NCI-H187 (cell line): ENCODE measurements around the gene SLC7A10.

Source experiments
- DNase-seq, 2 experiments: peaks; one replicate each; lab custom pipeline; 2025; lab: John Stamatoyannopoulos, UW

SLC7A10 gene

DNA sequence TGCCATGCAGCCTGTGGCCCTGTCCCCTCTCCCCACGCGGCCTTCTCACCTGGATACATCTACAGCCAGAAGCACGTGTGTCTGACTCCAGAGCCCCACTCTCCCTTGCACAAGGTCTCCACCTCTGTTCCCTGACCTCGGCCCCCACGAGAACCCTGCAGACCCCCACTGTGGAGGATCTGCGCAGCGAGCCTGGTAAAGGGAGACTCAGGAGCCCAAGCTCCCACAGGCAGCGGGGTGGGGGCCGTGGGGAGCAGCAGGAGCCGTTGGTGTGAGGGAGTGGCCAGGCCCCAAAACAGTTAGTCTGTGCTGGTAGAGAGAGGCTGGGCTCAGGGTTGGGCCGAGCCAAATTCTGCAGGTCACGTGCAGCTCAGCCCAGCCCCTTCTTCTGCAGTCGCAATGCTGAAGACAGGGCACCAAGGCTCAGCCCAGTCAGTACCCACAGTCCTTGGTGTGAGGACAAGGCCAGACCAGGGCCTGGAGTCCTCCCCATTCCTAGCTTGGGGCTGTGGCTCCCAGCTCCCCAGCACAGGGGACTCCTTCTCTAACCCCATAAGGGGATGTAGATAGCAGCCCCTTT is 28.7 kb upstream of the SLC7A10 start:
- DNase-seq, result no peak

DNA sequence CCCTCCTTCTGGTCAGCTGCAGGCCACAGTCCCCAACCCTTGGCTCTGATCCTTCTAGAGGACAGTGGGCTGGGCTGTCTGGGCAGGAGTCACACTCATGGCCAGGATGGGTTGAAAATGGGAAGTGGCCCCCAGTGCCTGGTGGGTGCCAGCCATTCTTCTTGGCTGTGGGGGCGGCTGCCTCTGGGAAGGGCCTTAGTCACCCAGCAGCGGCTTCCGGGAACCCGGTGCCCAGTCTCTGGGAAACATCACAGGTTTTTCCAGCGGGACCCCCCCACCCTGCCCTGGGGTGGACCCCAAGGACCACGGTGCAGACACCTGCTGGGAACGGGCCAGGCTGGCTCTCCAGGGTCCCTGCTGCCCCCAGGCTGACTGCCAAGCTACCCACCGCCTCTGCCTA is 27.3 kb upstream of the SLC7A10 start:
- no peak for DNase-seq

GRCh38 chr19:33252418-33252962 is 26.8 kb upstream of the SLC7A10 start:
- DNase-seq, result no peak

DNA sequence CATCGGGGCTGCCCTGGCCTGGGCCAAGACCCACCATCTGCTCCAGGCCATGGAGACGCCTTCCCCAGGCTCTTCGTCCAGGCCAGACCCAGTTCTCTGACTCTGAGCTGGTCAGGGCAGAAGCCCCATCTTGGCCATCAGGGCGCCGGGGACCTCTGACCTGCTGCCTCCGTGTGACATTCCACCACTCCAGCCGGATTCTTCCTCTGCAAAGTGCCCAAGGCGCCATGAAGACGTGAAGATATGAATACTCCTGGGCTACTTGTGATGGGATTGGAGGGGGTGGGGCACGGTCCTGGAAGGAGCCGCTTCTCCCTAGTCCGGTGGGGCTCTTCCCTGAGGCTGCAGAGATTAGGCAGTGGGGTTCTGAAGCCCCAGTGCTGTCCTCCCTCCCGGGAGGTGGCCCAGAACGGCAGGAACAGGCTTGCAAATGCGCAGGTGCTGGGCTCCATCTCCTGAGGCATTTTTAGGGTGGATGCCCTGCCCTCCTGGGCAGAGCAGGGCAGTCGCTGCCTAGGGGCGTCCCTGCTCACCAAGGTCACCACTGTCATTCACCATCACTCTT is 26.0 kb upstream of the SLC7A10 start:
- DNase-seq, result no peak

- no peak for DNase-seq
These were observed 25.4 kb upstream of the SLC7A10 start for GRCh38 chr19:33251076-33251475.

DNA sequence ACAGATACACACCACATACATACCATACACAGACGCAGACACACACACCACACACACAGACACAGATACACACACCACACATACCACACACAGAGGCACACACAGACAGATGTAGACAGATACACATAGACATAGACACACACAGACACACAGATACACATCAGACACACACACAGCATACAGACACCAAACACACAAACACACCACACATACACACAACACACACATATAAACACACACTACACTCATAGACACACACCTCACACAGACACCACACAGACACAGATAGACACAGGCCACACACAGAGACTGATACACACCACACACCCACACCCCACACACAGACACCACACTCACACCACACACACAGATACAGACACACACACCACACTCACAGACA is 24.9 kb upstream of the SLC7A10 start:
- no peak for DNase-seq

DNA sequence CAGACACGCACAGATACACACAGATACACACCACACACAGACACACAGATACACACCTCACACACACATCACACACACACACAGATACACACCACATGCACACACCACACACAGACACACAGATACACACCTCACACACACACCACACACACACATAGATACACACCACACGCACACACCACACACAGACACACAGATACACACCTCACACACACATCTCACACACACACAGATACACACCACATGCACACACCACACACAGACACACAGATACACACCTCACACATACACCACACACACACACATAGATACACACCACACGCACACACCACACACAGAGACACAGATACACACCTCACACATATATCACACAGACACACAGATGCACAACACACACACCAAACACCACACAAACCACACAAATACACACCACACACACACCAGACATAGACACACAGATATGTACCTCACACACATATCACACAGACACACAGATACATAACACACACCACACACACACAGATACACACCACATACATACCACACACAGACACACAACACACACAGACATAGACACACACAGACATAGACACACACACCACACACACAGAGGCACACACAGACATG is 24.2 kb upstream of the SLC7A10 start:
- DNase-seq, result no peak

DNA sequence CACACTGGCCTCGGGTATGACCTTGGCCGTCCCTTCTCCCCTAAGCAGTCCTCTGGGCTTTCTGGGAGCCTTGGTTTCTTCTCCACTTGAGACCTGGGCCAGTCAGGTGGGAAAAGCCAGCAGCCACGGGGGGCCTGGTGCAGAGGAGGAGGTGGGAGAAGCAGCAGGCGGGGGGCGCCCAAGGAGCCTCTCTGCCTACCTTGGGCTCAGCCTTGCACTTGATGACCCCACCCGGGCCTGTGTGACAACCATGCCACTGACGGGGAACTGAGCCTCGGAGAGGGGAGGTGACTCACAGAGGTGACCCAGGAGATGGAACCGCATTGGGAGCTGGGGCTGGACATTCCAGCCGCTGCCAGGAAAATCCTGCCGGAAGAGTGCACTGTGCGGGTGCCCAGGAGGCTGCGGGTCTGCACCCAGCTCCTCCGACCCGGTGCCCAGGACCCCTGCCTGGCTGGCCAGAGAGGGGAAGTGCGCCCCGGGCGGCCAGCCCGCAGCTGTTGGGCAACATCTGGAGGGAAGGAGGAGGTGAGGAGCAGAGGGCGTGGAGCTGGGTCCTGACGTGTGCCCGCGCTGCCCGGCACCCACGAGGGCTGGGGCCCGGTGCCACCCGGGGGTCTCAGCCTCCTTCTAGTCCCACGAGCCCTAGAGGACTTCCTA is 23.4 kb upstream of the SLC7A10 start:
- DNase-seq, result no peak

- no peak for DNase-seq
These were observed 22.9 kb upstream of the SLC7A10 start for GRCh38 chr19:33248553-33248953.

- DNase-seq, result no peak
These were observed 22.5 kb upstream of the SLC7A10 start for GRCh38 chr19:33248104-33248503.

- DNase-seq, result no peak
These were observed 21.8 kb upstream of the SLC7A10 start for GRCh38 chr19:33247441-33247819.

DNA sequence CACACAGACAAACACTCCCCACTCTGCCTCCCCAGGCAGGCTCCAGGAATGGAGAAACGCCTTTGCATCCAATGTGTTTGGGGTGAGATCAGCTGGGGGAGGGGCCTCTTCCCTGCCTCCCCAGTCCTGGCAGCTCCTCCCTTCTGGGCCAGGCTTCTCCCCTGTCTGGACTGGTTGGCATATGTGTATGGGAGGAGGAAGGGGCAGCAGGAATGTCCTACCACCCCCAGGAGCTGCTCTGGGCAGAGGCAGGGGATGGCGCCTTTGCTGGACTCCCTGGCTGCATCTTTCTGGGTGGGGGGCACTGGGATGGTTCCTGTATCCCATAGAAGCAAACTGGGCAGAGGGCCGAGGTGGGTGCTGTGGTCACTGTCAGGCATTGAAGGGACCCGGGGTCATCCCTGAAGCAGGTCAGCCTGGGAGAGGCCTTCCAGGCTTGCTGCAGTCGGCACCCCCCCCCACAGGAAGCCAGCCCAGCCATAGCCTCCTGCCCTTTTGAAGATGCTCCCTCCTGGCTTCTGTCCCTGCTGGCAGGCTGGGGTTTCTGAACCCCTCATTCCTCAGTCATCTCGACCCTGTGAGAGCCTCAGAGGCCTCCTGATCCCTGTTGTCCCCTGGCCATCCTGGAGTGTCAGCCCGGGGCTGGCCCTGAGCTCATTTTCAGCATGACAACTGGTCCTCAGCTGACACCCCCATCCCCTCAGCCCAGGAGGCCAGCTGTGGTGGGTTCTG is 21.2 kb upstream of the SLC7A10 start:
- no peak for DNase-seq

GRCh38 chr19:33245948-33246708 is 20.5 kb upstream of the SLC7A10 start:
- no peak for DNase-seq

DNA sequence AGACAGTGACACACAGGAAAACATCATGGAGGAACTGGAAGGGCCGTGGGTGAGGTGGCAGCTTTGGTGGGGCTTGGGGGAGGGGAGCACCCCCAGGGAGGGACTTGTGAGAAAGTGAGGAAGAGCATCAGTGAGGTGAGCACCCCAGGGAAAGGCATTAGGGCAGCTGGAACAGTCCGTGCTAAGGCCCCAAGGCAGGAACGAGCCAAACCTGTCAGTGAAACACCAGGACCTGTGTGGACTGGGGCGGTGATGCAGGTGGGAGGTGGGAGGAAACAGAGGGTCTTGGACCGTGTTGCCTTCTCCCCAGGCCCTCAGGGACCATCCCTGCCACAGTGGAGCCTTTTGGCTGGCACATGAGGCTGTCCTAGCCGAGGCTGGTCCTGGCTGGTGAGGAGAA is 17.3 kb upstream of the SLC7A10 start:
- no peak for DNase-seq

DNA sequence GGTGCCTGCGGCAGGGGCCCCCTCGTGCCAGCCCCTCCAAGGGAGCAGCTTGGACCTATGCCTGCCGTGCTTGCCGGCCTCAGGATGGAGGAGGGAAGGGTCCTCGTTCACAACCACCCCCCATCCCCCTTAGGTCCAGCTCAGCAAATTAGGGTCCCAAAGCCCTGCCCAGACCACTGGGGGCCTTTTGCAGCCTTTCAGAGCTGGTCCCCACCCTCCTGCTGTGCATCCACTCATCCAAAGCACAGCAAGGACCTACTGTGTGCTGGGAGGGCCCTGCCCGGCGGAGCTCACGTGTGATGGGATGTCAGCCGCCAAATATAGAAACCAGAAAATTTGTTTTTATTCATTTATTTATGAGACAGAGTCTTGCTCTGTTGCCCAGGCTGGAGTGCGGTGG is 16.5 kb upstream of the SLC7A10 start:
- no peak for DNase-seq

GRCh38 chr19:33241530-33242101 is 16.0 kb upstream of the SLC7A10 start:
- no peak for DNase-seq

- DNase-seq, result no peak
These were observed 15.5 kb upstream of the SLC7A10 start for GRCh38 chr19:33241091-33241529.

DNA sequence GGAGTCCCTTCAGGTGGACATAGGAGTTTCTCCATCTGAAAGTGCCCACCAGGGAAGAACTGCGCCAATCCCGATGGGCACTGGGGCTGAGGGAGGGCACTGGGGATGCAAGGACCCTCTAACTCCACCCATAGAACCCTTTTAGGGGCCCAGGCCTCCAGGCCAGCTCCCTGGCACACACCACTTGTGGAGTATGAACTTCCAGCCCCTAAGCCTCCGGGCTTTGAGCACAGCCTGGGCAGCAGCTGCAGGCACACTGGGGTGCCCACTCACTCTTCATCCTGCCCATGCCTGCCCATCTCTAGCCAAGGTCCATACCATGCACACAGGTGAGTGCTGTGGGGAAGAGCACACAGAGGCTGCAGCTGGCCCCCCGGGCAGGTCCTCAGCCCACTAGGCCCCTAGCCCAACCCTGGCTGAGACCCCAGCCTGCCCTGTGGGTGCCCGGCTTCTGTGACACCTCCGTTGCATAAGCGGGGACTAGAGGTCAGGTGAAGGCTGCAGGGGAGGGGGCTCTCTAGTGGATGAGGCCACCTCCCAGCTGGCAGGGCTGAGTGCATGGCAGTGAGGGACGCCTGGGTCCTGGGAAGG is 14.6 kb upstream of the SLC7A10 start:
- DNase-seq, result no peak

- no peak for DNase-seq
These were observed 13.7 kb upstream of the SLC7A10 start for GRCh38 chr19:33239223-33239975.
